WTC11 (cell line): ENCODE data around the gene NFYB. TPM values are rescaled to one million over a fixed set of nuclear protein-coding genes. Genes with fewer than 3 reads are reported as not detected.

ENCODE experiments used
- ATAC-seq: fragments of 200-7000 bp; cut with Tn5 transposase; 2 replicates; pipeline ENCODE4 v1.10.0; 2021; ENCODE audit warnings: mild to moderate bottlenecking, moderate library complexity
- CTCF ChIA-PET: fragments of 300-600 bp; sonication (Branson Sonifier 250); formaldehyde crosslinking; loops from one replicate; lab custom pipeline; 2021; ENCODE audit warnings: antibody characterized with exemption; lab: Charles Lee
- POLR2A ChIA-PET: fragments of 350-600 bp; sonication (Branson Sonifier 250); formaldehyde crosslinking; loops from one replicate; lab custom pipeline; 2021; ENCODE audit warnings: antibody characterized with exemption; lab: Charles Lee
- DNase-seq: peaks from one replicate; pipeline ENCODE4 v3.0.0; 2021; ENCODE audit warnings: low spot score
- H3K27ac Mint-ChIP-seq: 2 replicates; pipeline ENCODE4 v1.8.0; 2021; ENCODE audit warnings: mixed read lengths
- H3K27me3 Mint-ChIP-seq: 2 replicates; pipeline ENCODE4 v1.8.0; 2021; ENCODE audit warnings: low read depth, mild to moderate bottlenecking, moderate library complexity, mixed read lengths
- H3K36me3 Mint-ChIP-seq: 2 replicates; pipeline ENCODE4 v1.8.0; 2021; ENCODE audit warnings: mixed read lengths
- H3K4me1 Mint-ChIP-seq: 2 replicates; pipeline ENCODE4 v1.8.0; 2022; ENCODE audit warnings: mixed read lengths
- H3K4me3 Mint-ChIP-seq: 2 replicates; pipeline ENCODE4 v1.8.0; 2021; ENCODE audit warnings: mild to moderate bottlenecking, moderate library complexity, mixed read lengths
- H3K9me3 Mint-ChIP-seq: 2 replicates; pipeline ENCODE4 v1.8.0; 2021; ENCODE audit warnings: mixed read lengths
- E2F4 ChIP-seq: sonication (generic); formaldehyde crosslinking; IDR thresholded peaks from 2 replicates; pipeline ENCODE4 v1.8.1; 2022; ENCODE audit warnings: low read depth, mild to moderate bottlenecking, moderate library complexity, missing genetic modification reagents, borderline replicate concordance
- ERG ChIP-seq: fragments of 250-450 bp; sonication (Bioruptor Pico); IDR thresholded peaks from 2 replicates; pipeline ENCODE4 v1.8.0; 2021; ENCODE audit warnings: mild to moderate bottlenecking
- GABPB1 ChIP-seq: sonication (generic); formaldehyde crosslinking; IDR thresholded peaks from 2 replicates; pipeline ENCODE4 v1.8.1; 2023; ENCODE audit warnings: mild to moderate bottlenecking, missing genetic modification reagents
- GTF2I ChIP-seq: fragments of 250-450 bp; sonication (Bioruptor Pico); conservative IDR thresholded peaks from 2 replicates; pipeline ENCODE4 v1.4.0; 2021; ENCODE audit warnings: mild to moderate bottlenecking
- IRF2 ChIP-seq: sonication (generic); formaldehyde crosslinking; IDR thresholded peaks from 2 replicates; pipeline ENCODE4 v1.8.0; 2022; ENCODE audit warnings: low read depth, missing genetic modification reagents, borderline replicate concordance
- MAX ChIP-seq: sonication (generic); formaldehyde crosslinking; IDR thresholded peaks from 2 replicates; pipeline ENCODE4 v1.8.0; 2022; ENCODE audit warnings: mild to moderate bottlenecking, missing genetic modification reagents
- NFYB ChIP-seq: sonication (generic); formaldehyde crosslinking; conservative IDR thresholded peaks from 2 replicates; pipeline ENCODE4 v1.8.0; 2022; ENCODE audit warnings: low read depth, missing genetic modification reagents
- NR1H2 ChIP-seq: sonication (generic); formaldehyde crosslinking; IDR thresholded peaks from 2 replicates; pipeline ENCODE4 v1.9.0; 2021; ENCODE audit warnings: mild to moderate bottlenecking, moderate library complexity, missing genetic modification reagents
- OVOL2 ChIP-seq: fragments of 250-450 bp; sonication (Bioruptor Pico); IDR thresholded peaks from 2 replicates; pipeline ENCODE4 v1.9.0; 2021; ENCODE audit warnings: mild to moderate bottlenecking, borderline replicate concordance
- PRRX2 ChIP-seq: fragments of 250-450 bp; sonication (Bioruptor Pico); IDR thresholded peaks from 2 replicates; pipeline ENCODE4 v1.8.0; 2021; ENCODE audit warnings: mild to moderate bottlenecking
- TP53 ChIP-seq: sonication (generic); formaldehyde crosslinking; IDR thresholded peaks from 2 replicates; pipeline ENCODE4 v1.8.1; 2023; ENCODE audit warnings: mild to moderate bottlenecking, missing genetic modification reagents
- ZBTB21 ChIP-seq: sonication (generic); formaldehyde crosslinking; IDR thresholded peaks from 2 replicates; pipeline ENCODE4 v1.8.1; 2023; ENCODE audit warnings: mild to moderate bottlenecking, missing genetic modification reagents, borderline replicate concordance
- ZNF121 ChIP-seq: sonication (generic); formaldehyde crosslinking; IDR thresholded peaks from 2 replicates; pipeline ENCODE4 v1.8.0; 2023; ENCODE audit warnings: missing genetic modification reagents
- ZNF232 ChIP-seq: sonication (generic); formaldehyde crosslinking; IDR thresholded peaks from 2 replicates; pipeline ENCODE4 v1.8.0; 2022; ENCODE audit warnings: mild to moderate bottlenecking, missing genetic modification reagents
- ZNF263 ChIP-seq: sonication (generic); formaldehyde crosslinking; IDR thresholded peaks from 2 replicates; pipeline ENCODE4 v1.8.1; 2022; ENCODE audit warnings: low read depth, mild to moderate bottlenecking, moderate library complexity, missing genetic modification reagents
- ZNF512 ChIP-seq: sonication (generic); formaldehyde crosslinking; IDR thresholded peaks from 2 replicates; pipeline ENCODE4 v1.8.1; 2022; ENCODE audit warnings: missing genetic modification reagents, borderline replicate concordance
- ZSCAN18 ChIP-seq: fragments of 250-450 bp; sonication (Bioruptor Pico); IDR thresholded peaks from 2 replicates; pipeline ENCODE4 v2.1.2; 2022; ENCODE audit warnings: mild to moderate bottlenecking, moderate library complexity
- total RNA-seq: library from RNA; stranded (reverse); gene quantifications from 3 replicates; pipeline ENCODE4 v1.2.3, GENCODE V29; 2021
- TF ChIP-seq, protein P1 (sequence below): fragments of 200-600 bp; IDR thresholded peaks from 2 replicates; pipeline ENCODE4 v1.8.0; 2022; ENCODE audit warnings: antibody characterized with exemption
- TF ChIP-seq, protein P2 (sequence below): sonication (generic); formaldehyde crosslinking; IDR thresholded peaks from 2 replicates; pipeline ENCODE4 v1.8.1; 2023; ENCODE audit warnings: mild to moderate bottlenecking, missing genetic modification reagents
- TF ChIP-seq, protein P3 (sequence below): sonication (generic); formaldehyde crosslinking; IDR thresholded peaks from 2 replicates; pipeline ENCODE4 v1.8.1; 2023; ENCODE audit warnings: mild to moderate bottlenecking, moderate library complexity, missing genetic modification reagents

Gene NFYB
- total RNA-seq, 1 experiment from 2014 or later, result 33.0 TPM

- TF ChIP-seq ERG (CRISPR knock-in tag) (no peak), ZNF263 (no peak), ZNF512 (CRISPR knock-in tag) (no peak), OVOL2 (CRISPR knock-in tag) (no peak)
These were observed 3.1 kb downstream of the NFYB start (continued) for GRCh38 chr12:104134882-104135281.

DNA sequence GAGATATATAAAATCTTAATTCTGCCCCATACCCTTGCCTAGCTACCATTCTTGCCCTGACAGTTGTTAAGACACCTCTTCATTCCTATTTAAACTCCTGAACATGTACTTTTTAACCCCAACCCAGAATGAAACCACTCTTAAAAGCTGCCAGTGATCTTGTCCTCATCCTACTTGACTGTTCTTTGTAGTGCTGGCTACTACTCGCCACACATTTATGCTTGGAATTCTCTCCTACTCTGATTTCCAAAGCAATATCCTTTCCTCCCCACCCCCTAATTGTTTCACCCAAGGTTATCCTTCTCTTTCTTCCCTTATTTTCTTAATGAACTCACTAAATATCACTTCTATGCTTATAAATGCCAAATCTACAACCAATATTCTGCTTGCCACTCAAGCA lies 4.1 kb downstream of the NFYB start:
- Mint-ChIP-seq H3K4me3 (no peak overlapping the region), H3K9me3 (no peaks in the 10 kb centered on the region), H3K36me3 (peaks cover 17% of the 10 kb centered on the region)
- CTCF ChIA-PET, result no interaction called here
- ATAC-seq, result no peak
- no peak for TF ChIP-seq ZSCAN18
- TF ChIP-seq TP53, result no peak
- TF ChIP-seq IRF2, result no peak
- TF ChIP-seq ZNF121 (CRISPR knock-in tag), result no peak
- TF ChIP-seq NR1H2 (CRISPR knock-in tag), result no peak
- TF ChIP-seq MAX (CRISPR knock-in tag), result no peak
- TF ChIP-seq ZNF232 (CRISPR knock-in tag), result no peak
- TF ChIP-seq, protein P1, sequence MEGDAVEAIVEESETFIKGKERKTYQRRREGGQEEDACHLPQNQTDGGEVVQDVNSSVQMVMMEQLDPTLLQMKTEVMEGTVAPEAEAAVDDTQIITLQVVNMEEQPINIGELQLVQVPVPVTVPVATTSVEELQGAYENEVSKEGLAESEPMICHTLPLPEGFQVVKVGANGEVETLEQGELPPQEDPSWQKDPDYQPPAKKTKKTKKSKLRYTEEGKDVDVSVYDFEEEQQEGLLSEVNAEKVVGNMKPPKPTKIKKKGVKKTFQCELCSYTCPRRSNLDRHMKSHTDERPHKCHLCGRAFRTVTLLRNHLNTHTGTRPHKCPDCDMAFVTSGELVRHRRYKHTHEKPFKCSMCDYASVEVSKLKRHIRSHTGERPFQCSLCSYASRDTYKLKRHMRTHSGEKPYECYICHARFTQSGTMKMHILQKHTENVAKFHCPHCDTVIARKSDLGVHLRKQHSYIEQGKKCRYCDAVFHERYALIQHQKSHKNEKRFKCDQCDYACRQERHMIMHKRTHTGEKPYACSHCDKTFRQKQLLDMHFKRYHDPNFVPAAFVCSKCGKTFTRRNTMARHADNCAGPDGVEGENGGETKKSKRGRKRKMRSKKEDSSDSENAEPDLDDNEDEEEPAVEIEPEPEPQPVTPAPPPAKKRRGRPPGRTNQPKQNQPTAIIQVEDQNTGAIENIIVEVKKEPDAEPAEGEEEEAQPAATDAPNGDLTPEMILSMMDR, result no peak
- no peak for TF ChIP-seq GTF2I (CRISPR knock-in tag)
- TF ChIP-seq ZBTB21 (CRISPR knock-in tag), result no peak
- TF ChIP-seq, all 79 proteins: peak for 0
- POLR2A ChIA-PET, result no interaction called here
- no peak overlapping the region for H3K27ac Mint-ChIP-seq
- peaks cover 4% of the 10 kb centered on the region for H3K27me3 Mint-ChIP-seq
- DNase-seq, result no peak
- peaks cover 26% of the 10 kb centered on the region for H3K4me1 Mint-ChIP-seq

DNA sequence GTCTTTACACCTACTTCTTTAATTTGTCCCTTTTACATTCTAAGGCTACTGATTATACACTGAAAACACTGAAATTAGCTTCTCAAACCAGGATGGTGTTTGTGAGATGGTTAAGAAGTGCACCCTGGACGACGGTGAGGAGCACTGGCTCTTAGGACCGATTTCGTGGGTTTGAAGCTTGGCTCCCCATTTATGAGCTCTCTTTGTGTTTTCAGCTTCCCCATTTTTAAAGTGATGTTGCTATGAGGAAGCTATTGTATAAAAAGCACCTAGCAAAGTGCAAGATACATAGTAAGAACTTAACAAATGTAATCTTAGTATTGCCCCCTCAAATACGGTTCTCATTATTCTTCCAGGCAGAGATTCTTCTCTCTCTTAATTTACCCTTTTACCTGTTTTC lies 4.7 kb downstream of the NFYB start:
- Mint-ChIP-seq H3K27me3 (no peaks in the 10 kb centered on the region), H3K4me1 (peaks cover 23% of the 10 kb centered on the region), H3K9me3 (no peaks in the 10 kb centered on the region), H3K4me3 (no peak overlapping the region), H3K36me3 (peaks cover 19% of the 10 kb centered on the region), H3K27ac (no peak overlapping the region)
- ChIA-PET POLR2A (no interaction called here), CTCF (no interaction called here)
- no peak for ATAC-seq
- no peak for TF ChIP-seq NFYB (CRISPR knock-in tag)
- no peak for TF ChIP-seq PRRX2 (CRISPR knock-in tag)
- no peak for TF ChIP-seq E2F4 (CRISPR knock-in tag)
- TF ChIP-seq, protein P2, sequence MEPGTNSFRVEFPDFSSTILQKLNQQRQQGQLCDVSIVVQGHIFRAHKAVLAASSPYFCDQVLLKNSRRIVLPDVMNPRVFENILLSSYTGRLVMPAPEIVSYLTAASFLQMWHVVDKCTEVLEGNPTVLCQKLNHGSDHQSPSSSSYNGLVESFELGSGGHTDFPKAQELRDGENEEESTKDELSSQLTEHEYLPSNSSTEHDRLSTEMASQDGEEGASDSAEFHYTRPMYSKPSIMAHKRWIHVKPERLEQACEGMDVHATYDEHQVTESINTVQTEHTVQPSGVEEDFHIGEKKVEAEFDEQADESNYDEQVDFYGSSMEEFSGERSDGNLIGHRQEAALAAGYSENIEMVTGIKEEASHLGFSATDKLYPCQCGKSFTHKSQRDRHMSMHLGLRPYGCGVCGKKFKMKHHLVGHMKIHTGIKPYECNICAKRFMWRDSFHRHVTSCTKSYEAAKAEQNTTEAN (CRISPR knock-in tag), result no peak
- TF ChIP-seq, protein P3, sequence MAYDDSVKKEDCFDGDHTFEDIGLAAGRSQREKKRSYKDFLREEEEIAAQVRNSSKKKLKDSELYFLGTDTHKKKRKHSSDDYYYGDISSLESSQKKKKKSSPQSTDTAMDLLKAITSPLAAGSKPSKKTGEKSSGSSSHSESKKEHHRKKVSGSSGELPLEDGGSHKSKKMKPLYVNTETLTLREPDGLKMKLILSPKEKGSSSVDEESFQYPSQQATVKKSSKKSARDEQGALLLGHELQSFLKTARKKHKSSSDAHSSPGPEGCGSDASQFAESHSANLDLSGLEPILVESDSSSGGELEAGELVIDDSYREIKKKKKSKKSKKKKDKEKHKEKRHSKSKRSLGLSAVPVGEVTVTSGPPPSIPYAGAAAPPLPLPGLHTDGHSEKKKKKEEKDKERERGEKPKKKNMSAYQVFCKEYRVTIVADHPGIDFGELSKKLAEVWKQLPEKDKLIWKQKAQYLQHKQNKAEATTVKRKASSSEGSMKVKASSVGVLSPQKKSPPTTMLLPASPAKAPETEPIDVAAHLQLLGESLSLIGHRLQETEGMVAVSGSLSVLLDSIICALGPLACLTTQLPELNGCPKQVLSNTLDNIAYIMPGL (CRISPR knock-in tag), result no peak
- TF ChIP-seq GABPB1 (CRISPR knock-in tag), result no peak
- no peak for DNase-seq
